ENCODE results near the gene C19orf53.
A peak's percentile ranks its signal among the peaks of the same experiment; 100 is the strongest.
"Not testable (repeated sequence)": the region's sequence is repeated elsewhere in the genome, so short reads cannot be mapped to it uniquely, and the experiment has no call there.

Gene C19orf53

DNA sequence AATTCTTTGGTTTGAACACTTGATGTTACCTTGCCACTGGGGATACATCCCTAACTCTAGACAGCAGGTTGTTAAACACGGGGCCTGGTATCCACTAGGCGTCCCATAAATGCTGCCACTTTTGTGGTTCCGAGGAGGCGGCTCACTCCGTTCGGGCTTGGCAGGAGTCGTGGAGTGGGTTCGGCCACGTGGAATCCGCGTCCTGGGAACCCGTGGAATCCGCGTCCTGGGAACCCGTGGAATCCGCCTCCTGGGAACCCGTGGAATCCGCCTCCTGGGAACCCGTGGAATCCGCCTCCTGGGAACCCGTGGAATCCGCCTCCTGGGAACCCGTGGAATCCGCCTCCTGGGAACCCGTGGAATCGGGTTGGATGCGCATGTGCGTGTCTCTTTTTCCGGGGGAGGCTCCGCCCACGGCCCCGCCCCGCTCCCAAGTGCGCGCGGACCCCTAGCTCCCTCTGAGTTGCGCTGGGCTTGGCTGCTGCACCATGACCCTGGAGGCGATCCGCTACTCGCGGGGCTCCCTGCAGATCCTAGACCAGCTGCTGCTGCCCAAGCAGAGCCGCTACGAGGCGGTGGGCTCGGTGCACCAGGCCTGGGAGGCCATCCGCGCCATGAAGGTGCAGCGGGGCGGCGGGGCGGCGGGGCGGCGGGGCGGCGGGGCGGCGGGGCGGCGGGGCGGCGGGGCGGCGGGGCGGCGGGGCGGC is 10.0 kb upstream of the C19orf53 start, which contains the start of gene MRI1:
Gene MRI1 (plus strand): TSS at position 422 of the 707 bp plus-strand sequence. CDS start 67 bp downstream, at position 489.
- DNase-seq (ENCODE audit: low read depth in 3 of 3): peak; percentile 34 to 60 (median 41)

GRCh38 chr19:13764821-13765394 is 9.3 kb upstream of the C19orf53 start:
- no peak for DNase-seq (ENCODE audit: low read depth in 3 of 3)

DNA sequence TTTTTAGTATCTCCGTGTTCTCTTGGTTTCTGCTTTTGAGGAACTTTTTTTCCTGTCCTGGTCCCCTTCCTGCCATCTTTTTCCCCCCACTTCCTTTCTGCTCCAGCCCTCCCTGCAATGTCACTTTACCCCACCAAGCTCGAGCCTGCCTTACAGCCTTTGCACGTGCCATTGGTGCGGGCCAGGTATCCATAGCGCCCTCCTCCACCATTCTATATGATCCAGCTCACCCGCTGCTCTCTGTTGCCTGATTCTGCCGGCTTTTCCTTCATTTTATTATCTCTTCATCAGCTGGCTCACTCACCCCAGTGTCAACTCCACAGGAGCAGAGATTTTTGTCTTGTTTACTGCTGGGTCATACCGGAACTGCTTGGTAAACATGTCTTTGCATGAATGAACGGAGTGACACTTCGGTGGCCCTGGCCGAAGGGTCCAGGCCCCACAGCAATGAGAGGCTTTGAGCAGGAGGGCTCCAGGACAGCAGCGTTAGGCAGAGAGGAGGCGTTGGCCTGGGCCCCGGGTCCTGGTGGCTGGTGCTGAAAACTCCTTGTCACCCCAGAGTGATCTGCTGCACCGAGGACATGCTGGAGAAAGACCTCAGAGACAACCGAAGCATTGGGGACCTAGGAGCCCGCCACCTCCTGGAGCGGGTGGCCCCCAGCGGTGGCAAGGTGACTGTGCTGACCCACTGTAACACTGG is 8.7 kb upstream of the C19orf53 start:
- DNase-seq (ENCODE audit: low read depth in 3 of 3): no peak

GRCh38 chr19:13766095-13766481 is 8.2 kb upstream of the C19orf53 start:
- DNase-seq (ENCODE audit: low read depth in 3 of 3): no peak

GRCh38 chr19:13768510-13768909 is 5.7 kb upstream of the C19orf53 start:
- DNase-seq (ENCODE audit: low read depth in 3 of 3): no peak

- no peak for DNase-seq (ENCODE audit: low read depth in 3 of 3)
Observed at GRCh38 chr19:13770013-13770635, 4.1 kb upstream of the C19orf53 start.

DNA sequence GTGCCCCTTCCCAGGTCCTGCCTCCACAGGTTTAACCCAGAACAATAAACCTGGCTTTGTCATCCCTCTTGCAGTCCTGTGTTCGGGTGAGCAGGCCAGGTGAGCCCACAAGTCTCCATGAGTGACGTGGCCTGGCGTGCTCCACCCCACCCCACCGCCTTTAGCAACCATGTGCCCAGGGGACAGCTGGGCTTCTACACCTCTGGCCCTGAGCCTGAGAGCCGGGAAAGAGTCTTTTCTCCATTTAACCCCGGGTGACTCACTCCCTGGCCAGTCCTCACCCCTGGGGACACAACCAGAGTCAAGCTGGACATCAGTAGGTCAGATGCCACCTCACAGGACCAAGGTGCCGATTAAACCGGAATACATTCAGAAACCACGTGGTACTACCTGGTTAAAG is 4.1 kb downstream of the C19orf53 start:
- DNase-seq (ENCODE audit: low read depth in 3 of 3): no peak

GRCh38 chr19:13778847-13779246 is 4.6 kb downstream of the C19orf53 start:
- no peak for DNase-seq (ENCODE audit: low read depth in 3 of 3)

GRCh38 chr19:13779794-13780193 is 5.5 kb downstream of the C19orf53 start:
- DNase-seq (ENCODE audit: low read depth in 3 of 3): not testable (repeated sequence)

GRCh38 chr19:13781547-13781946 is 7.3 kb downstream of the C19orf53 start:
- DNase-seq (ENCODE audit: low read depth in 3 of 3): no peak

DNA sequence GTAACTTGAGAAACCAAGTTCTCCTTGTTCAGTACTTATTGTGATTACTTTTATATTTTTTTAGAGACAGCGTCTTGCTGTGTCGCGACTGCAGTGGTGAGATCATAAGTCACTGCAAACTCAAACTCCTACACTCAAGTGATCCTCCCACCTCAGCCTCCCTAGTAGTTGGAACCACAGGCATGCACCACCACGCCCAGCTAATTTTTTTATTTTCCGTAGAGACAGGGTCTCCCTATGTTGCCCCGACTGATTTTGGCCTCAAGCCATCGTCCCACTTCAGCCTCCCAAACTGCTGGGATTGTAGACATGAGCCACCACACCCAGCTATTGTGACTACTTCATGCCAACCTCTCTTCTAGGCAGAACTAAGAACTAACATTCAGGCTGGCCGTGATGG is 8.3 kb downstream of the C19orf53 start:
- DNase-seq (ENCODE audit: low read depth in 3 of 3): no peak

GRCh38 chr19:13783565-13784500 is 9.6 kb downstream of the C19orf53 start:
- no peak for DNase-seq (ENCODE audit: low read depth in 3 of 3)

- DNase-seq (ENCODE audit: low read depth in 3 of 3): peak; percentile 54 to 58 (median 57)
Observed at GRCh38 chr19:13784731-13785452, 10.6 kb downstream of the C19orf53 start.

DNA sequence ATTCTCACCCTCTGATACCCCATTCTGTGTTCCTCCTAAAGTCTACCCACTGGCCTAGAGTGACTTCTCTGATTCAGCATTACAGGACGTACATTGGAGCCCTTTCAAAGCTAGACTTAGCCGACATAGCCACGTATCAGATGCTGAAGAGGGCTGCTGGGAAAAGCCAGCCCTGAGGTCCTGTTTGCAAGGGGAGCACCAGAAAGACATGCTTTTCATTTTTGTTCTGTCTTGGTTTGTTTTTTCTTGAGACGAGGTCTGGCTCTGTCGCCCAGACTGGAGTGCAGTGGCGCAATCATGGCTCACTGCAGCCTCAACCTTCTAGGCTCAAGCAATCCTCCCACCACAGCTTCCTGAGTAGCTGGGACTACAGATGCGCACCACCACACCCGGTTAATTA is 14.7 kb downstream of the C19orf53 start:
- no peak for DNase-seq (ENCODE audit: low read depth in 3 of 3)

GRCh38 chr19:13790354-13790753 is 16.1 kb downstream of the C19orf53 start:
- DNase-seq (ENCODE audit: low read depth in 3 of 3): no peak

DNA sequence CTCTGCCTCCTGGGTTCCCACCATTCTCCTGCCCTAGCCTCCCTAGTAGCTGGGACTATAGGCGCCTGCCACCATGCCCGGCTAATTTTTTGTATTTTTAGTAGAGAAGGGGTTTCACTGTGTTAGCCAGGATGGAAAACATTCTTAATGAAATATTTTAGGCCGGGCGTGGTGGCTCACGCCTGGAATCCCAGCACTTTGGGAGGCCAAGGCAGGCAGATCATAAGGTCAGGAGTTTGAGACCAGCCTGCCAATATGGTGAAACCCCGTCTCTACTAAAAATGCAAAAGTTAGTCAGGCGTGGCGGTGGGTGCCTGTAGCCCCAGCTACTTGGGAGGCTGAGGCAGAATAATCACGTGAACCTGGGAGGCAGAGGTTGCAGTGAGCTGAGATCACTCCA is 19.1 kb downstream of the C19orf53 start:
- not testable (repeated sequence) for DNase-seq (ENCODE audit: low read depth in 3 of 3)

GRCh38 chr19:13794398-13794756 is 20.1 kb downstream of the C19orf53 start:
- DNase-seq (ENCODE audit: low read depth in 3 of 3): no peak

DNA sequence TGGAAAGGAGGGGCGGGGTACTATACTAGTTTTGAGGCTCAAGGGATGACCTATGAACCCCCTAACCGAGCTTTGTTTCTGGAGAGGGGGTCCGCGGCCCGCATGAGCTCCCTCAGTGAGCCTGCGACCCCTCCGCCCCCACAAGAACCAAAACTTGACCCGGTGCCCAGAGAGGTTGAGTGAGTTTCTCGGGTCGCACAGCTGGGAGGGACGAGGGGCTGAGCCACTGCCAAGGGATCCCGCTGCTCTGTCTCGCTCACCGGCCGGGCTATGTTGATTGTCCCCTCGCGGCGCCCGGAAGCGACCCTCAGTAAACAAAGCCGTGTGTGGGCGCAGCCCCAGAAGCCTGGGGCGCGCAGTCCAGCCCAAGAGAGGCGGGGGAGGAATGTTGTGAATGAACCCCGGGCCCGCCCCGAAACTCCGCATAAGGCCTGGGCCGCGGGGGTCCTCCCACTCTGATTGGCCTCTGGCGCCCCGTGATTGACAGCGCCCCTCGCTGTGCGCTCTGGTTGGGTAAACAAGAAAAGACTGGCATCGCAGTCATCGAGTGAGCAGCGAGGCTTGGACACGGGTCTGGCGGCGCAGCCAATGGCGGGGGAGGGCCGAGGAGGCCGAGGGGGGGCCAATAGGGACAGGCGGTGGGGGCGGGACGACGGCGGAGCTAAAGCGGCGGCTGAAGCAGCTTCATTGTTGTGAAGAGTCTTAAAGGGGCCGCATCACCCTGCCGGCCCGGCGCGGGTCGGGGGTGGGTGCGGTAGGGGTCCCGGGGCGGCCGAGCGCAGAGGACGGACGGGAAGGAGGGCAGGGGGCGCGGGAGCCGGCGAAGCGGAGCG is 20.7 kb downstream of the C19orf53 start, which contains the start of gene ZSWIM4:
Gene ZSWIM4 (plus strand): TSS at position 687 of the 833 bp plus-strand sequence. CDS start 206 bp downstream, outside the sequence.
- peak; percentile 72 to 83 (median 82) for DNase-seq (ENCODE audit: low read depth in 3 of 3)

- no peak for DNase-seq (ENCODE audit: low read depth in 3 of 3)
Observed at GRCh38 chr19:13795595-13796300, 21.5 kb downstream of the C19orf53 start.

Data from stimulated activated CD4-positive, alpha-beta T cell treated with anti-CD3 and anti-CD28 coated beads, TNF-alpha, amount 100 ng/mL, for 4 hours (primary cell).